Osteoblast (primary cell): ENCODE data around the gene NFYA. TPM values are rescaled to one million over a fixed set of nuclear protein-coding genes. Genes with fewer than 3 reads are reported as not detected.

Experiments used
- DNase-seq: peaks from one replicate; pipeline ENCODE4 v3.0.0; 2011; ENCODE audit warnings: low spot score, mixed read lengths; ENCODE audit not compliant: insufficient read length; ENCODE audit errors: missing footprints
- H2AFZ ChIP-seq: 2 replicates; pipeline ENCODE4 v1.6.0; 2011; ENCODE audit warnings: mild to moderate bottlenecking, low read length
- H3K27ac ChIP-seq: 2 replicates; pipeline ENCODE4 v1.5.1; 2011; ENCODE audit warnings: mild to moderate bottlenecking, low read depth, low read length, moderate library complexity
- H3K27me3 ChIP-seq: 2 replicates; pipeline ENCODE4 v1.6.0; 2012; ENCODE audit warnings: mild to moderate bottlenecking, control low read depth, inconsistent platforms, low read length, moderate library complexity; ENCODE audit not compliant: insufficient read depth
- H3K36me3 ChIP-seq: 2 replicates; pipeline ENCODE4 v1.5.1; 2011; ENCODE audit warnings: mild to moderate bottlenecking, low read length, control low read depth, moderate library complexity; ENCODE audit not compliant: insufficient read depth
- H3K4me1 ChIP-seq: 2 replicates; pipeline ENCODE4 v1.5.1; 2011; ENCODE audit warnings: mild to moderate bottlenecking, low read length, control low read depth, moderate library complexity; ENCODE audit not compliant: insufficient read depth
- H3K4me2 ChIP-seq: 2 replicates; pipeline ENCODE4 v1.6.0; 2011; ENCODE audit warnings: mild to moderate bottlenecking, low read length; ENCODE audit not compliant: insufficient read depth
- H3K4me3 ChIP-seq: fragments of 200-600 bp; sonication (generic); 3 replicates; pipeline ENCODE4 v1.5.1; 2012; ENCODE audit warnings: mild to moderate bottlenecking, low read length, inconsistent platforms; ENCODE audit not compliant: insufficient read depth
- H3K79me2 ChIP-seq: 2 replicates; pipeline ENCODE4 v1.6.0; 2012; ENCODE audit warnings: mild to moderate bottlenecking, low read length, control low read depth, inconsistent platforms; ENCODE audit not compliant: insufficient read depth
- H3K9me3 ChIP-seq: 2 replicates; pipeline ENCODE4 v1.5.1; 2011; ENCODE audit warnings: low read depth, low read length, control low read depth
- H4K20me1 ChIP-seq: 2 replicates; pipeline ENCODE4 v1.6.0; 2012; ENCODE audit warnings: mild to moderate bottlenecking, low read length, control low read depth; ENCODE audit not compliant: insufficient read depth
- CTCF ChIP-seq: IDR thresholded peaks from 2 replicates; pipeline ENCODE4 v1.5.1; 2011; ENCODE audit warnings: mild to moderate bottlenecking, low read depth, low read length, moderate library complexity; ENCODE audit errors: extremely low read depth
- total RNA-seq: library from RNA; depleted of rRNA; stranded (reverse); fragments of >200 nt; gene quantifications from 2 replicates; pipeline ENCODE4 v1.2.3, GENCODE V29; 2012

Gene NFYA
- total RNA-seq, 1 donor, result 8.0 TPM

- Histone ChIP-seq H3K4me3 (no peak overlapping the region), H3K4me2 (no peak overlapping the region)
- no peak for TF ChIP-seq CTCF
Measured at GRCh38 chr6:41075651-41076626, 3.2 kb downstream of the NFYA start.

GRCh38 chr6:41077536-41077935 lies 4.8 kb downstream of the NFYA start:
- Histone ChIP-seq H3K36me3 (peaks cover 13% of the 10 kb centered on the region), H3K4me3 (no peak overlapping the region), H3K79me2 (peaks cover 81% of the 10 kb centered on the region), H3K4me1 (peaks cover 17% of the 10 kb centered on the region), H4K20me1 (peaks cover 7% of the 10 kb centered on the region), H3K27me3 (no peaks in the 10 kb centered on the region), H2AFZ (no peak overlapping the region), H3K9me3 (no peaks in the 10 kb centered on the region), H3K4me2 (no peak overlapping the region), H3K27ac (no peak overlapping the region)
- no peak for DNase-seq
- TF ChIP-seq CTCF, result no peak

More at GRCh38 chr6:41075651-41076626, 3.2 kb downstream of the NFYA start:
- Histone ChIP-seq H3K36me3 (peaks cover 12% of the 10 kb centered on the region), H3K4me1 (peaks cover 20% of the 10 kb centered on the region), H3K27me3 (no peaks in the 10 kb centered on the region), H4K20me1 (peaks cover 7% of the 10 kb centered on the region), H2AFZ (no peak overlapping the region), H3K79me2 (peaks cover 72% of the 10 kb centered on the region), H3K27ac (peak overlapping the region; percentile 92), H3K9me3 (no peaks in the 10 kb centered on the region)
- DNase-seq, result no peak

GRCh38 chr6:41078101-41078500 lies 5.3 kb downstream of the NFYA start:
- DNase-seq, result no peak
- no peak overlapping the region for H2AFZ ChIP-seq
- peaks cover 86% of the 10 kb centered on the region for H3K79me2 ChIP-seq
- H3K4me3 ChIP-seq, result no peak overlapping the region
- H3K27ac ChIP-seq, result no peak overlapping the region
- peaks cover 17% of the 10 kb centered on the region for H3K4me1 ChIP-seq
- H3K4me2 ChIP-seq, result no peak overlapping the region
- H3K36me3 ChIP-seq, result peaks cover 13% of the 10 kb centered on the region
- H3K27me3 ChIP-seq, result no peaks in the 10 kb centered on the region
- no peak for TF ChIP-seq CTCF
- no peaks in the 10 kb centered on the region for H3K9me3 ChIP-seq
- peaks cover 7% of the 10 kb centered on the region for H4K20me1 ChIP-seq

GRCh38 chr6:41079080-41079479 lies 6.3 kb downstream of the NFYA start:
- H4K20me1 ChIP-seq, result peaks cover 6% of the 10 kb centered on the region

More at GRCh38 chr6:41079080-41079479, 6.3 kb downstream of the NFYA start:
- Histone ChIP-seq H3K4me1 (peaks cover 15% of the 10 kb centered on the region), H3K36me3 (peaks cover 16% of the 10 kb centered on the region), H3K4me2 (no peak overlapping the region), H3K79me2 (peaks cover 86% of the 10 kb centered on the region), H3K9me3 (no peaks in the 10 kb centered on the region), H3K27me3 (no peaks in the 10 kb centered on the region), H3K4me3 (no peak overlapping the region), H3K27ac (no peak overlapping the region), H2AFZ (no peak overlapping the region)
- no peak for TF ChIP-seq CTCF
- DNase-seq, result no peak
